Measurements from ENCODE around the gene BTLA.
A peak's percentile ranks its signal among the peaks of the same experiment; 100 is the strongest.
"Not testable (repeated sequence)": the region's sequence is repeated elsewhere in the genome, so short reads cannot be mapped to it uniquely, and the experiment has no call there.

Gene BTLA

DNA sequence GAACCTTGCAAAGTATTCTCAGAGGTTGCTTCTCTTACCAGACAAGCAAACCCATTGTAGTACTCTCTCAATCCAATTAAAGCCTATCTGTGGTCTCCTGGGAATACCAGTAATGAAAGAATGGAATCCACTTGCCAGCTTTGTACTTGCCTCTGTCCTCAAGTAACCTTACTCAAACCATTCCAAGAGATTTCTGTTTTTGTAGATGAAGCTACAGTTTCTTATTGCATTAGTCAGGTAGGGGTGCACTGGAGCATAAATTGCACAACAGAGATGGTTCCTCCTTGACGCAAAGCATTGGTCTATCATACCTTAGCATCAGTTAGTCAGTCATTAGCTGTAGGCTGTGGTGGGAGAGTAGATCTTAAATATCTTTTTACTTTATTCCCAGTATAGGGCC is 52.9 kb downstream of the BTLA start:
- no peak for DNase-seq (ENCODE audit: low spot score)

GRCh38 chr3:112445839-112446238 is 53.4 kb downstream of the BTLA start:
- no peak for DNase-seq (ENCODE audit: low spot score)

GRCh38 chr3:112437146-112438022 is 61.9 kb downstream of the BTLA start:
- DNase-seq (ENCODE audit: low spot score): peak; percentile 47

DNA sequence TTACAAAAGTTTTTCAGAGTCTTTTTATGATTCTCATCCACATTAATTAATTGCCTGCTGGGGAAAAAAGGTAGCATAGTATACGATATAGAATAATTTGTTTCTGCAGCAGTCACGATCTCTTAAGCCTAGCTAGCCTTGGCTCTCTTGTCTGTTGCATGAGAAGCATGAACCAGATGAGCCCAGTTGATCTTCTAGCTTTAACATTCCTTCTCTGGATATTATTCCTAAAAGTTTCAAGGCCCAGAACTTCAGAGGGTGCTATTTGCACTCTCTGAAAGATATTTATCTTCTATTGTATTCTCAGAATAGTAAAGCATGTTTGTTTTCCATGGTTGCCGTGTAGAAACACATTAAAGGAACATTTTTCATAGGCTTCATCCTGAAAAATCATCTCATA is 69.3 kb downstream of the BTLA start:
- no peak for DNase-seq (ENCODE audit: low spot score)

DNA sequence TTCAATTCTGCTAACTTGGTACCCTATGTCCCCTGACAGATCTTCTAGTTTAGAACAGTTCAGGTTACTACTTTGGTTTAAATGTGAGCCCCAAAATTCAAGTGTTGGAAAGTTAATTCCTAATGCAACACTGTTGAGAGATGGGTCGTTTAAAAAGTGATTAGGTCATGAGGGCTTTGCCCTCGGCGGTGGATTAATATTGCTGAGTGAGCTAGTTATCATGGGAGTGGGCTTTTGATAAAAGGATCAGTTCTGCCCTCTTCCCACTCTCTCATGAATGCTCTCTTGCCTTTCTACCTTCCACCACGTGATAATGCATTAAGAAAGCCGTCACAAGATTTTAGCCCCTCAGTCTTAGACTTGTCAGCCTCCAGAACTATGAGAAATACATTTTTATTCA is 72.1 kb downstream of the BTLA start:
- no peak for DNase-seq (ENCODE audit: low spot score)

DNA sequence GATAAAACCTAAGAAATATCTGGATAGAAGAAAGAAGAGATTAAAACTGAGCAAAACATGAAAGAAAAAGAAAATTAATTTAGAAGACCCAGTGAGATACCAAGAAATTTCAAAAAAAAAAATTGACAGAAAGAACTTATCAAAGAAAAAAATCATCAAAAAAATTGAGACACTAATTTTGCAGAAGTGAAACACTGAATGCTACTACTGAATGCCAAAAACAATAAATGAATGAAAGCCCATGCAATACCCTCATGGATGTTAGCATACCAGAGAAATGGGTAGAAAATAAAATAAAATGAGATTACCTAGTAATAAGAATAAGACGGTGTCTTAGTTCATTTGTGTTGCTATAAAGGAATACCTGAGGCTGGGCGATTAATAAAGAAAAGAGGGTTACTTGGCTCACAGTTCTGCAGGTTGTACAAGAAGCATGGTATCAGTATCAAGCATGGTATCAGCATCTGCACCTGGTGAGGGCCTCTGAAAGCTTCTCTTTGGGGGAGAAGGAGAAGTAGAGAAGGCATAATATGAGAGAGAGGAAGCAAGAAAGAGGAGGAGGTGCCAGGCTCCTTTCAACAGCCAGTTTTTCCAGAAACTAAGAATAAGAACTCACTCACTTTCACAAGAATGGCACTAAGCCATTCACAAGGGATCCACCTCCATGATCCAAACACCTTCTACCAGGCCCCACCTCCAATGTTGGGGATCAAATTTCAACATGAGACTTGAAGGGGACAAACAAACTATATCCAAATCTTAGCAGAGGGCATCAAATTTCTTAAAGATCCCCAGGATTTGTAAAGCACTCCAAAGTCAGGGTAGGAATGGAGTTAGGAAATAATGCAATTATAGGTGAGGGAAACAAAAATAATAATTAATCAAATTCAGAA is 73.2 kb downstream of the BTLA start:
- no peak for DNase-seq (ENCODE audit: low spot score)

DNA sequence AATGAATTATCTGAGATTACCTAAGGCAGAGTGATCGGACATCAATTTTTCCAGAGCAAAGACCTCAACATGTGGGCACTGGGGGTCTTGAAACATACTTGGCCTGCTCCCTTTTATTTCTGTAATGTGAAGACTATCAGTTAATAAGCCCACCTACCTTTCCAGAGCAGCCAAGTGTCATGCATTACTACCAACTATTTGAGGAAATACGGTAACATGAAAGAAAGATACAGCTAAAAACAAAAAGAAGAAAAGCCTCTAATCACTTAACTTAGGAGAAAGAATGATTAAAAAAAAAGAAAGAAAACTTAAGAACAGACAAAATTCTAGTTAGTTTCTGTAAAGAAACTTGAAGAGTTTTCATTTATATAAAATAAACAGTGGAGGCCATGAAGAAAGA is 73.9 kb downstream of the BTLA start:
- DNase-seq (ENCODE audit: low spot score): no peak

DNA sequence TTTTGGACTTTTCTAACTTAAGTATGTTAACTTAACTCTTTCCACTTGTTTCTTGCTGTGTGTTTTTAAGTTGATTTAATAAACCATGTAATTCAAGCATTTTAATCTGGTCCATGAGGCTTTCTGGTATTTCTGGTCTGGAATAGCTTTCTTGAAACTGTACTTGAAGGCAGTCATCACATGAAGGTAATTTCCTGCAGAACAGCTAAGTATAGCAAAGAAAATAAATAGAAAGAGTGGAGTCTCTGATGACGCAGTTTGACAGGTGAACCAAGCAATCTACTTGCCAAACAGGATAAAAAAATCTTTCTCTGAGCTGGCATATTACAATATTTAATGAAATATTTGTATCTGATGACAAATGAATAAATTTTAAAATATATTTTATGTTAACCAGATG is 74.9 kb downstream of the BTLA start:
- no peak for DNase-seq (ENCODE audit: low spot score)

DNA sequence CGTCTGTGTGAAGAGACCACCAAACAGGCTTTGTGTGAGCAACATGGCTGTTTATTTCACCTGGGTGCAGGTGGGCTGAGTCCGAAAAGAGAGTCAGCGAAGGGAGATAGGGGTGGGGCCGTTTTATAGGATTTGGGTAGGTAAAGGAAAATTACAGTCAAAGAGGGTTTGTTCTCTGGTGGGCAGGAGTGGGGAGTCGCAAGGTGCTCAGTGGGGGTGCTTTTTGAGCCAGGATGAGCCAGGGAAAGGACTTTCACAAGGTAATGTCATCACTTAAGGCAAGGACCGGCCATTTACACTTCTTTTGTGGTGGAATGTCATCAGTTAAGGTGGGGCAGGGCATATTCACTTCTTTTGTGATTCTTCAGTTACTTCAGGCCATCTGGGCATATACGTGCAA is 76.4 kb downstream of the BTLA start:
- not testable (repeated sequence) for DNase-seq (ENCODE audit: low spot score)

- not testable (repeated sequence) for DNase-seq (ENCODE audit: low spot score)
Measured at GRCh38 chr3:112418526-112418925, 80.7 kb downstream of the BTLA start.

- DNase-seq (ENCODE audit: low spot score): no peak
Measured at GRCh38 chr3:112417696-112418318, 81.5 kb downstream of the BTLA start.

GRCh38 chr3:112416391-112417212 is 82.7 kb downstream of the BTLA start:
- DNase-seq (ENCODE audit: low spot score): no peak

DNA sequence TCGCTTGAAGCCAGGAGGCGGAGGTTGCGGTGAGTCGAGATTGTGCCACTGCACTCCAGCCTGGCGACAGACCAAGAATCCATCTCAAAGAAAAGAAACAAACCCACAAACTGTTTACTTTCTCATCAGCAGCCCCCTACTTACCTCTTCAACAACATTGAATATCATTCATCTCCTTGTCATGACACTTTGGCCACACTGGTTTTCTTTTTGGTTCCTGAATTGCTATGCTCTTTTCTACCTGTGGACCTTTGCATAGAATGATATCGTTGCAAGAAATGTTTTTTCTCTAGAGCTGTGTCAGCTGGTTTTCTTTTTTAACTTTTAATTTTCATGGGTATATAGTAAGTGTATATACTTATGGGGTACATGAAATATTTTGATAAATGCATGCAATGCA is 83.9 kb downstream of the BTLA start:
- no peak for DNase-seq (ENCODE audit: low spot score)
